WI38 (cell line): ENCODE data around the gene SFN.
A peak's percentile ranks its signal among the peaks of the same experiment; 100 is the strongest.
"Not testable (repeated sequence)": the region's sequence is repeated elsewhere in the genome, so short reads cannot be mapped to it uniquely, and the experiment has no call there.

Source experiments
- H3K4me3 ChIP-seq: 2 replicates; pipeline ENCODE4 v1.5.1; 2011; ENCODE audit warnings: low read depth, mild to moderate bottlenecking, control low read depth, low read length
- TF ChIP-seq, protein P1 (sequence below): IDR thresholded peaks from 2 replicates; pipeline ENCODE4 v1.5.1; 2012; ENCODE audit warnings: low read depth, mild to moderate bottlenecking, control low read depth, low read length

SFN gene

DNA sequence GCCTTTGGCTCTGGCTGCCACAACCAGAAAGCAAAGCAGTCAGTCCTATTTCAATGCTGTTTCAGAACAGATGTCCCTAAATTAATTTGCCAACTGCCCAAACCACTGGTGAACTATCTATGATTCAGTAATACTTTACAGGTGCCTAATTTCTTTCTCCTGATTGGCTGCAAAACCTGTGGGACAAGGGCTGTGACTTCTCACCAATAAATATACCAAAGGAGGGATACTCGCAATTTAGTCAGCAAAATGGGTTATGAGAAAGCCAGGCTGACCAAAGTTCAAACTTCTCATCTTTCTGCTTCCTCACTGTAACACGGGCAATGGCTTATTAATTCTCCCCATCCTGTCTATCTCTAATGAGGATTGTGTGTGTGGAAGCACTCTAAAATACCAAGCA, 14.4 kb downstream of the SFN start:
- H3K4me3 ChIP-seq, result no peak overlapping the region
- TF ChIP-seq, protein P1, sequence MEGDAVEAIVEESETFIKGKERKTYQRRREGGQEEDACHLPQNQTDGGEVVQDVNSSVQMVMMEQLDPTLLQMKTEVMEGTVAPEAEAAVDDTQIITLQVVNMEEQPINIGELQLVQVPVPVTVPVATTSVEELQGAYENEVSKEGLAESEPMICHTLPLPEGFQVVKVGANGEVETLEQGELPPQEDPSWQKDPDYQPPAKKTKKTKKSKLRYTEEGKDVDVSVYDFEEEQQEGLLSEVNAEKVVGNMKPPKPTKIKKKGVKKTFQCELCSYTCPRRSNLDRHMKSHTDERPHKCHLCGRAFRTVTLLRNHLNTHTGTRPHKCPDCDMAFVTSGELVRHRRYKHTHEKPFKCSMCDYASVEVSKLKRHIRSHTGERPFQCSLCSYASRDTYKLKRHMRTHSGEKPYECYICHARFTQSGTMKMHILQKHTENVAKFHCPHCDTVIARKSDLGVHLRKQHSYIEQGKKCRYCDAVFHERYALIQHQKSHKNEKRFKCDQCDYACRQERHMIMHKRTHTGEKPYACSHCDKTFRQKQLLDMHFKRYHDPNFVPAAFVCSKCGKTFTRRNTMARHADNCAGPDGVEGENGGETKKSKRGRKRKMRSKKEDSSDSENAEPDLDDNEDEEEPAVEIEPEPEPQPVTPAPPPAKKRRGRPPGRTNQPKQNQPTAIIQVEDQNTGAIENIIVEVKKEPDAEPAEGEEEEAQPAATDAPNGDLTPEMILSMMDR, result no peak

DNA sequence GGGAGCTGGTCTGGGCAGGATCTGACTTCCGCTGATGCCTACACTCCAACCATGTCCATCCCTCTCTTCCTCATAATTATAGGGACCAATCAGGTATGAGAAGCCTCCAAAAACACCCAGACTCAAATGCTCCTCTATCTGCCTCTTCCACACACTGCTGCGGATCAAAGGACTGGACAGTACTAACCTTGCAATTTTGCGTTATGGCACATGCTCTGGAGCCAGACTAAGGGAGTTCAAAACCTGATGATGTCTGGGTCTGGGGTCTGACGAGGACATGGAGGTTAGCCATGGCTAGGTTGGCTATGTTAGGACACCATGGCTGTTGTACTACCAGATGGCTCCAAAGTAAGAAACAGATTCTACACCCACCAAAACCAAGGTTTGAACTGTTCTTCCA, 16.8 kb downstream of the SFN start:
- TF ChIP-seq, protein P1, result no peak
- no peak overlapping the region for H3K4me3 ChIP-seq

DNA sequence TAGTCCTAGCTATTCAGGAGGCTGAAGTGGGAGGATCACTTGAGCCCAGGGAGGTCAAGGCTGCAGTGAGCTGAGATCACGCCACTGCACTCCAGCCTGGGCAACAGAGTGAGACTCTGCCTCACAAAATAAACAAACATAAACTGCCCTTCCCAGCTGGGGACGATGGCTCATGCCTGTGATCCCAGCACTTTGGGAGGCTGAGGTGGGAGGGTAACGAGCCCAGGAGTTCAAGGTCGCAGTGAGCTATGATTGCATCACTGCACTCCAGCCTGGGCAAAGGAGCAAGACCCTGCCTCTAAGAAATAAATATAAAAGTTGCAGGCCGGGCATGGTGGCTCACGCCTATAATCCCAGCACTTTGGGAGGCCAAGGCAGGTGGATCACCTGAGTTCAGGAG, 18.7 kb downstream of the SFN start:
- not testable (repeated sequence) for H3K4me3 ChIP-seq

DNA sequence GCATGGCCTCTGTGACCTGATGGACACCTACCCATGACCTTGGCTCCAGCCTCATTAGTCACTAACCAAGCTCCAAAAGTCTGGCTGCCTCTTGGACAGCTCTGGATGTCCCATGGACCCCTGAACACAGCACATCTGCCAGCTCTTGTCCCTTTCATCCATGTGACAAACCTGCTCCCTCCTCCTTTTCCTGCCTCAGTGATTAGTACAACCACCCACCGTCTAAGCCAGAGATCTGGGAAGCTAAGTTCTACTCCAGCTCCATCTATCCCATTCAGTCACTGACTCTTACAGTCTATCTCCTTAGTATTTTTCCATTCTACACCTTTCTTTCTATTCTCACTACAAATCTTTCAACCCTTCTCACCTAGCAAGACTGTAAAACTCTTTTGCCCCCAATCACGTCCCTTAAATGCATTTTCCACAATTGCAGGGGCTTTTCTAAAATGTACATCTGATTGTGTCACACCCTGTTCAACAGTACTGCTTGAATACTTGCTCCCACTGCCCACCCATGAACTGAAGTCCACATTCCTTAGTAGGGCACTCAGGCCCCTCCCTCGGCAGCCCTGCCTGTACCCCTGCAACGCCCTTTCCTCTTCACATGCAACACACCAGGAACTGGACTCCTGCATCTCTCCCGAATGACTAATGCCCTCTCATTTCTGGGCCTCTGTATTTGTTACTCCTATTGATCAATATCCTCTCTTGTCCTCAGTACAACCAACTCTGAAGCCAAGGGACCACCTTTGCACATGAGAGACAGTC, 19.9 kb downstream of the SFN start:
- no peak overlapping the region for H3K4me3 ChIP-seq
- TF ChIP-seq, protein P1, result no peak

DNA sequence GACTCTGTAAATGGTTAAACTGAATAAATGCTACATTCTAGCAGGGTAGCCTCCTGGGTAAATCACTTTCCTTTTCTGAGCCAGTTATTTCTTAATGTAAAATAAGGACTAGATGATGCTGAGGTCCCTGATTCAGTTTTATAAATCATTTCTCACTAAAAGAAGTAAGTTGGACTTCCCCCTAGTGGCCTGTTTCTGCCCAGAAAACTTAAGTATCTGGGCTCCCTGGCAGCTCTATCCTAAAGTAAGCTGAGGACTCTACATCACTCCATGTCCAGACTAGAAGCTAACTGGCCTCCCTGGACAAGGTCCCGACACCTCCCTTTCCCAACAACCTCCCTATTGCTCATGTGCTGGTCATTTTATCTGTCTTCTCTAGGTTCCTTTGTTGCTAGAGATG, 24.2 kb downstream of the SFN start:
- TF ChIP-seq, protein P1, result peak; percentile 50
- no peak overlapping the region for H3K4me3 ChIP-seq

DNA sequence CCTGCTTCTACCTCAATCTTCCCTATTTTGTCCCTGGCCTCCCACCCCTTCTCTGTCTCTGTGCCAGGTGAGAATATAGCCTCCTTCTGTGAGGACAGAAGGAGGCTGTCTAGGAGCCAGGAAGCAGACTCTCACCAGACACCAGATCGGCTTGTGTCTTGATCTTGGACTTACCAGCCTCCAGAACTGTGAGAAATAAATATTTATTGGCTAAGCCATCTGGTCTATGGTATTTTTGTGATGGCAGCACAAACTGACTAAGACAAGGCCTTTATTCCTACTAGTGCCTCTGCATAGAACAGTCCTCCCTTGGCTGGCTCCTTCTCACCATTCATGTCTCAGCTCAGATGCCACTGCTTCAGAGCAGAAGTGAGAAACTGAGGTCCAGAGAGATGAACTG, 25.3 kb downstream of the SFN start:
- TF ChIP-seq, protein P1, result no peak
- no peak overlapping the region for H3K4me3 ChIP-seq

DNA sequence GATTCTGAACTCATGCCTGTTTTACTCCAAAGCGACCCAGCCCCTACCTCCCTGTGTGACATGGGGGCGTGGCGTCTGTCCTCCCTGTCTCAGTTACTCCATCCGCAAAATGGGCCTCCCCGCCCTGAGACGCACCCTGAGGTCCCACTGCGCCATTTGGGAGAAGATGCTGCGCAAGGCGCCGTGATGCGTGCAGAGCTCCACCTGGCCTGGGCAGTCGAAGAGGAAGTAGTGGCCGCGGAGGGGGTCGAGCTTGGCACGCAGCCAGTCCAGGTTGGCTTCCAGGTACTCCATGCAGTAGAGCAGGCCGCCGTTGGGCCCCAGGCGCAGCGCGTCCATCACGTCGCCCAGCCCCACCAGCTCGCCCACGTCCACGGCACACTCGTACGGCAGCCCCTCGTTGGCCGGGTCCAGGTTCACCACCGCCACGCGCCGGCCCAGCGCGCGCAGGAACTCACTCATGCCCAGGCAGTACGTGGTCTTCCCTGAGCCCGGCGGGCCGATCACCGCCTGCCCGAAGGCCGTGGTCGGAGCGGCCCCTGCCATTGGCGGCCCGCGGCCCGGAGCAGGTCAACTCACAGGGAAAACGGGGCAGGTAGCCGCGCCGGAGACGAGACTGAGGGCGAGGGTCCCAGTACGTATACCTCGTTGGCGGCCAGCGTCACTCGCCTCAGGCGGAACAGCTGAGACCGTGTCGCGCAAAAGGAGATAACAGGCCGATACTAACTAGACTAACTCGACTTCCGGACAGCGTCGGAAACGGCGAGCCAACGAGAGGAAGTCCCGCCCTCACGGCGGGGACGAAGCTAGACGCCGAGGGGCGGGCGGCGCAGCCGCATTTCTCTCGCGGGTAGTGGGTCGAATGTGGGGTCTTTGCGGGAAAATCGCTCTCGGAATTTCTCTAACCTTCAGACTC, 26.9 kb downstream of the SFN start, which contains the start of gene GPN2:
Gene GPN2 (minus strand): TSS at position 733 of the 916 bp plus-strand sequence. CDS start 187 bp downstream, at position 546.
- TF ChIP-seq, protein P1, result no peak

More for the DNA sequence above, 26.9 kb downstream of the SFN start, which contains the start of gene GPN2:
- H3K4me3 ChIP-seq, result peak within 1 kb of the TSS; percentile 90
